Esophagus muscularis mucosa (tissue), 3 donors: ENCODE results near the gene SPOCK3.

ENCODE experiments used
- CTCF ChIP-seq, 3 experiments: fragments of 200-600 bp in 2 of 3; fragments of 450-650 bp in 1 of 3; sonication (generic) in 2 of 3; IDR thresholded peaks; one replicate each; pipeline ENCODE4 v1.5.1; 2017 to 2019; ENCODE audit warnings: antibody characterized with exemption in 3 of 3, mild to moderate bottlenecking in 2 of 3, moderate library complexity in 1 of 3
- POLR2A ChIP-seq: fragments of 450-650 bp; IDR thresholded peaks from one replicate; pipeline ENCODE4 v1.6.1; 2017; ENCODE audit warnings: antibody characterized with exemption, moderate library complexity, mild to moderate bottlenecking, low read depth
- POLR2AphosphoS5 ChIP-seq, 2 donors: sonication (generic); formaldehyde crosslinking; IDR thresholded peaks; one replicate each; pipeline ENCODE4 v1.6.1; 2017; ENCODE audit warnings: antibody characterized with exemption in 2 of 2

GRCh38 chr4:167183036-167183435 is 51.3 kb downstream of the SPOCK3 start:
- TF ChIP-seq POLR2AphosphoS5 (IDR thresholded peaks at IDR 0.05) (no peak), CTCF (IDR thresholded peaks at IDR 0.05) (no peak), POLR2A (no peak)
